H9 (cell line): ENCODE results near the gene RASSF7. TPM values are rescaled to one million over a fixed set of nuclear protein-coding genes. Genes with fewer than 3 reads are reported as not detected.

Experiments used
- DNase-seq: peaks from one replicate; pipeline ENCODE4 v3.0.0-alpha.2; 2017
- H2AFZ ChIP-seq: one replicate; pipeline ENCODE4 v1.6.1; 2013; ENCODE audit warnings: mild to moderate bottlenecking, low read length, control low read depth, moderate library complexity
- H2AK5ac ChIP-seq: 2 replicates; pipeline ENCODE4 v1.6.1; 2013; ENCODE audit warnings: low read length, control low read depth, mixed read lengths; ENCODE audit not compliant: insufficient read length
- H2BK120ac ChIP-seq: one replicate; pipeline ENCODE4 v1.6.1; 2013; ENCODE audit warnings: low read depth, mild to moderate bottlenecking, low read length, control low read depth, inconsistent platforms; ENCODE audit not compliant: poor library complexity, severe bottlenecking
- H2BK12ac ChIP-seq: 2 replicates; pipeline ENCODE4 v1.6.1; 2013; ENCODE audit warnings: low read length, control low read depth, mixed read lengths, low read depth; ENCODE audit not compliant: insufficient read length
- H2BK15ac ChIP-seq: 2 replicates; pipeline ENCODE4 v1.6.1; 2013; ENCODE audit warnings: low read depth, low read length, control low read depth
- H2BK20ac ChIP-seq: one replicate; pipeline ENCODE4 v1.6.1; 2013; ENCODE audit warnings: low read depth, mild to moderate bottlenecking, low read length, control low read depth, inconsistent platforms; ENCODE audit not compliant: poor library complexity, severe bottlenecking
- H2BK5ac ChIP-seq: 2 replicates; pipeline ENCODE4 v1.6.1; 2013; ENCODE audit warnings: low read length, control low read depth, mixed read lengths; ENCODE audit not compliant: insufficient read length
- H3K14ac ChIP-seq: 2 replicates; pipeline ENCODE4 v1.6.1; 2013; ENCODE audit warnings: low read length, control low read depth; ENCODE audit not compliant: insufficient read depth
- H3K18ac ChIP-seq: 2 replicates; pipeline ENCODE4 v1.6.1; 2013; ENCODE audit warnings: low read depth, mild to moderate bottlenecking, mixed read lengths, low read length, control low read depth; ENCODE audit not compliant: insufficient read length
- H3K23ac ChIP-seq: 2 replicates; pipeline ENCODE4 v1.6.1; 2013; ENCODE audit warnings: low read length, control low read depth, mixed read lengths, low read depth; ENCODE audit not compliant: insufficient read length
- H3K23me2 ChIP-seq: 2 replicates; pipeline ENCODE4 v1.6.1; 2013; ENCODE audit warnings: low read depth, mild to moderate bottlenecking, mixed read lengths, low read length, control low read depth; ENCODE audit not compliant: insufficient read length, poor library complexity, severe bottlenecking
- H3K27ac ChIP-seq: 2 replicates; pipeline ENCODE4 v1.5.1; 2013; ENCODE audit warnings: low read length, control low read depth, mixed read lengths, low read depth; ENCODE audit not compliant: insufficient read length
- H3K27me3 ChIP-seq: 2 replicates; pipeline ENCODE4 v1.6.1; 2013; ENCODE audit warnings: low read length, control low read depth, inconsistent platforms; ENCODE audit not compliant: insufficient read depth
- H3K4ac ChIP-seq: 2 replicates; pipeline ENCODE4 v1.6.1; 2013; ENCODE audit warnings: low read depth, mild to moderate bottlenecking, control low read depth, inconsistent platforms, low read length, moderate library complexity
- H3K4me1 ChIP-seq: 2 replicates; pipeline ENCODE4 v1.6.1; 2013; ENCODE audit warnings: low read length, control low read depth, inconsistent platforms; ENCODE audit not compliant: insufficient read depth
- H3K4me2 ChIP-seq: 2 replicates; pipeline ENCODE4 v1.6.1; 2013; ENCODE audit warnings: low read length, control low read depth, mixed read lengths; ENCODE audit not compliant: insufficient read length, insufficient read depth
- H3K56ac ChIP-seq: 2 replicates; pipeline ENCODE4 v1.6.1; 2013; ENCODE audit warnings: low read depth, mild to moderate bottlenecking, mixed read lengths, low read length, control low read depth; ENCODE audit not compliant: insufficient read length
- H3K79me1 ChIP-seq: 2 replicates; pipeline ENCODE4 v1.6.1; 2013; ENCODE audit warnings: low read depth, mild to moderate bottlenecking, moderate library complexity, low read length, control low read depth, inconsistent platforms; ENCODE audit not compliant: insufficient read depth, poor library complexity, severe bottlenecking
- H3K79me2 ChIP-seq: 2 replicates; pipeline ENCODE4 v1.6.1; 2013; ENCODE audit warnings: low read length, control low read depth, inconsistent platforms; ENCODE audit not compliant: insufficient read depth
- H3K9ac ChIP-seq: 2 replicates; pipeline ENCODE4 v1.6.1; 2013; ENCODE audit warnings: low read length, control low read depth, mixed read lengths; ENCODE audit not compliant: insufficient read length; ENCODE audit errors: extremely low read depth
- H3K9me3 ChIP-seq: one replicate; pipeline ENCODE4 v1.6.1; 2013; ENCODE audit warnings: low read depth, low read length, inconsistent platforms; ENCODE audit not compliant: control insufficient read depth
- H3T11ph ChIP-seq: one replicate; pipeline ENCODE4 v1.6.1; 2013; ENCODE audit warnings: mild to moderate bottlenecking, low read length, control low read depth, inconsistent platforms
- H4K20me1 ChIP-seq: one replicate; pipeline ENCODE4 v1.6.1; 2013; ENCODE audit not compliant: control insufficient read depth, insufficient read length, insufficient read depth
- H4K5ac ChIP-seq: 2 replicates; pipeline ENCODE4 v1.6.1; 2013; ENCODE audit warnings: low read depth, mild to moderate bottlenecking, mixed read lengths, low read length, control low read depth; ENCODE audit not compliant: insufficient read length
- H4K8ac ChIP-seq: replicated peaks from 2 replicates; pipeline ENCODE4 v1.6.1; 2013; ENCODE audit warnings: low read length, control low read depth, mixed read lengths, low read depth; ENCODE audit not compliant: insufficient read length
- H4K91ac ChIP-seq: 2 replicates; pipeline ENCODE4 v1.6.1; 2013; ENCODE audit warnings: low read depth, mild to moderate bottlenecking, moderate library complexity, mixed read lengths, low read length, control low read depth; ENCODE audit not compliant: insufficient read length
- H3K27ac Mint-ChIP-seq, 3 experiments: 2 replicates in 2 of 3; 3 replicates in 1 of 3; pipeline ENCODE4 v1.8.0; 2020 to 2021; ENCODE audit warnings: mixed read lengths in 3 of 3, mild to moderate bottlenecking in 1 of 3, moderate library complexity in 1 of 3
- H3K27me3 Mint-ChIP-seq: 2 replicates; pipeline ENCODE4 v1.8.0; 2021; ENCODE audit warnings: low read depth, mild to moderate bottlenecking, moderate library complexity, mixed read lengths
- H3K36me3 Mint-ChIP-seq, 3 experiments: 2 replicates in 2 of 3; 3 replicates in 1 of 3; pipeline ENCODE4 v1.8.0; 2020 to 2021; ENCODE audit warnings: low read depth in 3 of 3, mixed read lengths in 3 of 3; ENCODE audit not compliant: insufficient read depth in 1 of 3
- H3K4me1 Mint-ChIP-seq, 2 experiments: 2 replicates each; pipeline ENCODE4 v1.8.0; 2020; ENCODE audit warnings: mixed read lengths in 2 of 2
- H3K4me3 Mint-ChIP-seq, 2 experiments: 2 replicates in 1 of 2; 3 replicates in 1 of 2; pipeline ENCODE4 v1.8.0; 2020 to 2021; ENCODE audit warnings: mild to moderate bottlenecking in 2 of 2, mixed read lengths in 2 of 2, moderate library complexity in 1 of 2
- H3K9me3 Mint-ChIP-seq, 2 experiments: 2 replicates in 1 of 2; 3 replicates in 1 of 2; pipeline ENCODE4 v1.8.0; 2020; ENCODE audit warnings: mild to moderate bottlenecking in 2 of 2, mixed read lengths in 2 of 2, moderate library complexity in 1 of 2
- WGBS: extraction: QIAGEN DNeasy Blood & Tissue Kit; methylation state at CpG from one replicate; pipeline ENCODE4 v1.1.7; 2013; ENCODE audit warnings: missing lambda C conversion rate, low lambda C conversion rate, mixed read lengths; ENCODE audit not compliant: insufficient read length; ENCODE audit errors: extremely low coverage; 5-methylcytosine and 5-hydroxymethylcytosine counted together
- total RNA-seq: library from RNA; stranded (reverse); gene quantifications from 2 replicates; pipeline ENCODE4 v1.2.1, GENCODE V29; 2021
- TF ChIP-seq, protein P1 (sequence below): fragments of 200-600 bp; sonication (generic); conservative IDR thresholded peaks from 3 replicates; pipeline ENCODE4 v1.8.0; 2021; ENCODE audit warnings: antibody characterized with exemption, mild to moderate bottlenecking

The RASSF7 gene
- total RNA-seq, 1 experiment from 2014 or later, result 26.3 TPM

- Histone ChIP-seq H3K4ac (no peak overlapping the region), H3K23me2 (peaks cover 7% of the 10 kb centered on the region), H3K4me2 (no peak overlapping the region), H4K91ac (no peak overlapping the region), H3K4me1 (no peaks in the 10 kb centered on the region), H3K27me3 (no peaks in the 10 kb centered on the region), H3K79me2 (peaks cover 42% of the 10 kb centered on the region; the same call in 1 of the 2 replicates), H3K9me3 (no peaks in the 10 kb centered on the region), H3K27ac (no peak overlapping the region), H4K5ac (no peak overlapping the region), H3K56ac (no peak overlapping the region), H4K8ac (no peak overlapping the region), H2BK15ac (no peak overlapping the region), H3K14ac (no peak overlapping the region), H3T11ph (no peak overlapping the region), H3K23ac (no peak overlapping the region), H3K18ac (no peak overlapping the region), H2BK20ac (no peak overlapping the region), H2AK5ac (no peak overlapping the region), H2BK120ac (no peak overlapping the region), H2AFZ (no peak overlapping the region), H3K9ac (no peak overlapping the region), H3K79me1 (peaks cover 14% of the 10 kb centered on the region), H4K20me1 (peaks cover 3% of the 10 kb centered on the region), H2BK5ac (no peak overlapping the region), H2BK12ac (no peak overlapping the region)
- DNase-seq, result no peak
- Mint-ChIP-seq H3K27ac (peak overlapping the region in 2 of 3 experiments; percentile 61 to 71; a peak in 4 of 7 replicates), H3K36me3 (peaks cover 16 to 44% (median 37%) of the 10 kb centered on the region in 3 experiments; a peak in 6 of 7 replicates), H3K9me3 (no peaks in the 10 kb centered on the region), H3K4me3 (no peak overlapping the region; a peak in 1 of 5 replicates), H3K27me3 (no peaks in the 10 kb centered on the region), H3K4me1 (peaks cover 11 to 15% of the 10 kb centered on the region in 2 experiments; a peak in 3 of 4 replicates)
- TF ChIP-seq, protein P1, sequence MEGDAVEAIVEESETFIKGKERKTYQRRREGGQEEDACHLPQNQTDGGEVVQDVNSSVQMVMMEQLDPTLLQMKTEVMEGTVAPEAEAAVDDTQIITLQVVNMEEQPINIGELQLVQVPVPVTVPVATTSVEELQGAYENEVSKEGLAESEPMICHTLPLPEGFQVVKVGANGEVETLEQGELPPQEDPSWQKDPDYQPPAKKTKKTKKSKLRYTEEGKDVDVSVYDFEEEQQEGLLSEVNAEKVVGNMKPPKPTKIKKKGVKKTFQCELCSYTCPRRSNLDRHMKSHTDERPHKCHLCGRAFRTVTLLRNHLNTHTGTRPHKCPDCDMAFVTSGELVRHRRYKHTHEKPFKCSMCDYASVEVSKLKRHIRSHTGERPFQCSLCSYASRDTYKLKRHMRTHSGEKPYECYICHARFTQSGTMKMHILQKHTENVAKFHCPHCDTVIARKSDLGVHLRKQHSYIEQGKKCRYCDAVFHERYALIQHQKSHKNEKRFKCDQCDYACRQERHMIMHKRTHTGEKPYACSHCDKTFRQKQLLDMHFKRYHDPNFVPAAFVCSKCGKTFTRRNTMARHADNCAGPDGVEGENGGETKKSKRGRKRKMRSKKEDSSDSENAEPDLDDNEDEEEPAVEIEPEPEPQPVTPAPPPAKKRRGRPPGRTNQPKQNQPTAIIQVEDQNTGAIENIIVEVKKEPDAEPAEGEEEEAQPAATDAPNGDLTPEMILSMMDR, result no peak
- no CpG with 5 or more reads among the region's 14 CpGs for WGBS
These were observed 20.6 kb downstream of the RASSF7 start for GRCh38 chr11:581342-581741.
